ENCODE results near the gene LRPAP1. TPM values are rescaled to one million over a fixed set of nuclear protein-coding genes. Genes with fewer than 3 reads are reported as not detected.

LRPAP1 gene
- total RNA-seq, 1 experiment from 2014 or later = 109 TPM

DNA sequence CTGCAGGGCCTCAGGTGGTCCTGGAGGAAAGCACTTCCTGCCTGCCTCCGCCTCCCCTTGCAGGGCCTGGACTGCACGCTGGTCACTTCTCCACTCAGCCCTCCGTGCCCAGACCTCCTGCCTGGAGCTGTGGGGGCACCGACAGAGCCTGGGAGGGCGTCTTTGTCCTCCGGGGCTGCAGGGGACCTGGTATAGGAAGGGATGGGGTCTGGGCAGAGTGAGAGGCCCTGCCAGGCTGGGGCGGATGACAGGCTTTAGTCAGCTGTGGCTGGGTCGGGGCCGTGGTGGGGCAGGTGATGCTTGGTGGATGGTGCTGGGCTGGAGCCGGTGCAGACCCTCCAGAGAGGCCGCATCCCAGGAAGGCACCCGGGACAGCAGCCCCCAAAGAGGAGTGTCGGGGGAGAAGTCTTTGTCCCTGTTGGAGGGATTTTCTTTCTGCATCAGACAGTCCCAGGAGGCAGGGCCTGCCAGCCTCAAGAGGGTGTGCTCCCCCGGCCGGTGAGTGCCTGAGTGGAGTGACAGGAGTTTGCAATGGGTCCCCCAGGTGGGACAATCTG is 67.8 kb downstream of the LRPAP1 start:
- H3K4me3 ChIP-seq (replicated peaks in 1 of 2; ENCODE audit: low read depth in 1 of 2, low read length in 2 of 2) = no peak overlapping the region

More for the DNA sequence above, 67.8 kb downstream of the LRPAP1 start:
- no TSS peak for BruUV-seq (replicated peaks)
- H3K79me2 ChIP-seq (ENCODE audit: insufficient read depth, low read length) = no peaks in the 10 kb centered on the region
- H3K4me1 ChIP-seq (ENCODE audit: control insufficient read depth in 1 of 2, insufficient read depth in 2 of 2, low read length in 2 of 2) = peaks cover 4 to 10% of the 10 kb centered on the region in 2 experiments; a peak in 2 of 4 replicates
- H3K27ac ChIP-seq (ENCODE audit: low read depth, low read length) = no peak overlapping the region
- no peak for ATAC-seq
- no peaks in the 10 kb centered on the region for H3K36me3 ChIP-seq (ENCODE audit: control insufficient read depth in 1 of 2, insufficient read depth in 2 of 2, low read length in 2 of 2)
- no peaks in the 10 kb centered on the region for H3K27me3 ChIP-seq (ENCODE audit: insufficient read depth, low read length)
- DNase-seq (ENCODE audit: low read depth, low spot score) = no peak
- H4K20me1 ChIP-seq (ENCODE audit: insufficient read depth) = no peaks in the 10 kb centered on the region
- intact Hi-C loops (cut with micrococcal nuclease) = no loop called here
- TF ChIP-seq, protein P1, sequence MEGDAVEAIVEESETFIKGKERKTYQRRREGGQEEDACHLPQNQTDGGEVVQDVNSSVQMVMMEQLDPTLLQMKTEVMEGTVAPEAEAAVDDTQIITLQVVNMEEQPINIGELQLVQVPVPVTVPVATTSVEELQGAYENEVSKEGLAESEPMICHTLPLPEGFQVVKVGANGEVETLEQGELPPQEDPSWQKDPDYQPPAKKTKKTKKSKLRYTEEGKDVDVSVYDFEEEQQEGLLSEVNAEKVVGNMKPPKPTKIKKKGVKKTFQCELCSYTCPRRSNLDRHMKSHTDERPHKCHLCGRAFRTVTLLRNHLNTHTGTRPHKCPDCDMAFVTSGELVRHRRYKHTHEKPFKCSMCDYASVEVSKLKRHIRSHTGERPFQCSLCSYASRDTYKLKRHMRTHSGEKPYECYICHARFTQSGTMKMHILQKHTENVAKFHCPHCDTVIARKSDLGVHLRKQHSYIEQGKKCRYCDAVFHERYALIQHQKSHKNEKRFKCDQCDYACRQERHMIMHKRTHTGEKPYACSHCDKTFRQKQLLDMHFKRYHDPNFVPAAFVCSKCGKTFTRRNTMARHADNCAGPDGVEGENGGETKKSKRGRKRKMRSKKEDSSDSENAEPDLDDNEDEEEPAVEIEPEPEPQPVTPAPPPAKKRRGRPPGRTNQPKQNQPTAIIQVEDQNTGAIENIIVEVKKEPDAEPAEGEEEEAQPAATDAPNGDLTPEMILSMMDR (IDR thresholded peaks at IDR 0.05 in 2 of 3, conservative IDR thresholded peaks at IDR 0.05 in 1 of 3; ENCODE audit: borderline replicate concordance in 1 of 3, insufficient read depth in 1 of 3, low read depth in 2 of 3, low read length in 2 of 3) = no peak
- TF ChIP-seq FOSL1 (IDR thresholded peaks at IDR 0.05; ENCODE audit: low read depth) = no peak
- no peak for TF ChIP-seq ZFX (IDR thresholded peaks at IDR 0.05)
- no peak for TF ChIP-seq POLR2A (IDR thresholded peaks at IDR 0.05; ENCODE audit: borderline replicate concordance, extremely low read depth, insufficient read depth, insufficient read length)
- TF ChIP-seq SP1 (IDR thresholded peaks at IDR 0.05; ENCODE audit: low read depth) = no peak
- no peak for TF ChIP-seq RAD21 (IDR thresholded peaks at IDR 0.05; ENCODE audit: low read depth)
- TF ChIP-seq, protein P2, sequence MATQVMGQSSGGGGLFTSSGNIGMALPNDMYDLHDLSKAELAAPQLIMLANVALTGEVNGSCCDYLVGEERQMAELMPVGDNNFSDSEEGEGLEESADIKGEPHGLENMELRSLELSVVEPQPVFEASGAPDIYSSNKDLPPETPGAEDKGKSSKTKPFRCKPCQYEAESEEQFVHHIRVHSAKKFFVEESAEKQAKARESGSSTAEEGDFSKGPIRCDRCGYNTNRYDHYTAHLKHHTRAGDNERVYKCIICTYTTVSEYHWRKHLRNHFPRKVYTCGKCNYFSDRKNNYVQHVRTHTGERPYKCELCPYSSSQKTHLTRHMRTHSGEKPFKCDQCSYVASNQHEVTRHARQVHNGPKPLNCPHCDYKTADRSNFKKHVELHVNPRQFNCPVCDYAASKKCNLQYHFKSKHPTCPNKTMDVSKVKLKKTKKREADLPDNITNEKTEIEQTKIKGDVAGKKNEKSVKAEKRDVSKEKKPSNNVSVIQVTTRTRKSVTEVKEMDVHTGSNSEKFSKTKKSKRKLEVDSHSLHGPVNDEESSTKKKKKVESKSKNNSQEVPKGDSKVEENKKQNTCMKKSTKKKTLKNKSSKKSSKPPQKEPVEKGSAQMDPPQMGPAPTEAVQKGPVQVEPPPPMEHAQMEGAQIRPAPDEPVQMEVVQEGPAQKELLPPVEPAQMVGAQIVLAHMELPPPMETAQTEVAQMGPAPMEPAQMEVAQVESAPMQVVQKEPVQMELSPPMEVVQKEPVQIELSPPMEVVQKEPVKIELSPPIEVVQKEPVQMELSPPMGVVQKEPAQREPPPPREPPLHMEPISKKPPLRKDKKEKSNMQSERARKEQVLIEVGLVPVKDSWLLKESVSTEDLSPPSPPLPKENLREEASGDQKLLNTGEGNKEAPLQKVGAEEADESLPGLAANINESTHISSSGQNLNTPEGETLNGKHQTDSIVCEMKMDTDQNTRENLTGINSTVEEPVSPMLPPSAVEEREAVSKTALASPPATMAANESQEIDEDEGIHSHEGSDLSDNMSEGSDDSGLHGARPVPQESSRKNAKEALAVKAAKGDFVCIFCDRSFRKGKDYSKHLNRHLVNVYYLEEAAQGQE (IDR thresholded peaks at IDR 0.05; ENCODE audit: low read depth) = no peak
- TF ChIP-seq, protein P3, sequence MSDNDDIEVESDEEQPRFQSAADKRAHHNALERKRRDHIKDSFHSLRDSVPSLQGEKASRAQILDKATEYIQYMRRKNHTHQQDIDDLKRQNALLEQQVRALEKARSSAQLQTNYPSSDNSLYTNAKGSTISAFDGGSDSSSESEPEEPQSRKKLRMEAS (IDR thresholded peaks at IDR 0.05) = no peak
- TF ChIP-seq CBX3 (IDR thresholded peaks at IDR 0.05; ENCODE audit: low read depth) = no peak
- TF ChIP-seq TCF7L2 (IDR thresholded peaks at IDR 0.05; ENCODE audit: borderline replicate concordance, extremely low read depth, insufficient read depth, insufficient read length) = no peak
- no peak for TF ChIP-seq YY1 (IDR thresholded peaks at IDR 0.05; ENCODE audit: extremely low read depth, insufficient replicate concordance, low read depth, low read length)
- TF ChIP-seq, protein P4, sequence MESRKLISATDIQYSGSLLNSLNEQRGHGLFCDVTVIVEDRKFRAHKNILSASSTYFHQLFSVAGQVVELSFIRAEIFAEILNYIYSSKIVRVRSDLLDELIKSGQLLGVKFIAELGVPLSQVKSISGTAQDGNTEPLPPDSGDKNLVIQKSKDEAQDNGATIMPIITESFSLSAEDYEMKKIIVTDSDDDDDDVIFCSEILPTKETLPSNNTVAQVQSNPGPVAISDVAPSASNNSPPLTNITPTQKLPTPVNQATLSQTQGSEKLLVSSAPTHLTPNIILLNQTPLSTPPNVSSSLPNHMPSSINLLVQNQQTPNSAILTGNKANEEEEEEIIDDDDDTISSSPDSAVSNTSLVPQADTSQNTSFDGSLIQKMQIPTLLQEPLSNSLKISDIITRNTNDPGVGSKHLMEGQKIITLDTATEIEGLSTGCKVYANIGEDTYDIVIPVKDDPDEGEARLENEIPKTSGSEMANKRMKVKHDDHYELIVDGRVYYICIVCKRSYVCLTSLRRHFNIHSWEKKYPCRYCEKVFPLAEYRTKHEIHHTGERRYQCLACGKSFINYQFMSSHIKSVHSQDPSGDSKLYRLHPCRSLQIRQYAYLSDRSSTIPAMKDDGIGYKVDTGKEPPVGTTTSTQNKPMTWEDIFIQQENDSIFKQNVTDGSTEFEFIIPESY (IDR thresholded peaks at IDR 0.05; ENCODE audit: extremely low read depth, insufficient replicate concordance, low read length) = no peak
- no peak for TF ChIP-seq CEBPB (IDR thresholded peaks at IDR 0.05; ENCODE audit: low read depth)
- H3K9me2 ChIP-seq (ENCODE audit: insufficient read depth) = no peaks in the 10 kb centered on the region
- H3K4me2 ChIP-seq (ENCODE audit: low read length) = no peak overlapping the region
- ChIA-PET POLR2A (no interaction called here), RAD21 (ENCODE audit: low non-redundant PET in 1 of 2, low total read pairs in 2 of 2, uncharacterized antibody in 2 of 2, unreplicated experiment in 2 of 2) (no interaction called here), CTCF (no interaction called here)
- no peak overlapping the region for H3K9ac ChIP-seq (ENCODE audit: low read length)
- peaks cover 0 to 5% of the 10 kb centered on the region in 2 experiments; a peak in 1 of 4 replicates for H3K9me3 ChIP-seq (ENCODE audit: control insufficient read depth in 1 of 2, insufficient read depth in 1 of 2, low read depth in 1 of 2, low read length in 2 of 2)
- no peak overlapping the region for H2AFZ ChIP-seq (ENCODE audit: low read depth, low read length, poor library complexity, severe bottlenecking)

Data from HCT116 (cell line).